ENCODE data around the gene CSF3.

Gene CSF3

GRCh38 chr17:40063187-40063771, 48.0 kb downstream of the CSF3 start:
- DNase-seq, result peak; percentile 36

- DNase-seq, result no peak
Observed at GRCh38 chr17:40063901-40064531, 48.8 kb downstream of the CSF3 start.

GRCh38 chr17:40064971-40065768, 49.9 kb downstream of the CSF3 start:
- DNase-seq, result no peak

GRCh38 chr17:40065769-40066510, 50.7 kb downstream of the CSF3 start:
- DNase-seq, result no peak
